Stimulated activated CD8-positive, alpha-beta memory T cell treated with anti-CD3 and anti-CD28 coated beads, Interleukin-4, amount 100 ng/mL, for 1 hour (primary cell): ENCODE results near the gene ACE2.

Experiments used
- DNase-seq, 2 donors: peaks; one replicate each; pipeline ENCODE4 v3.0.0-alpha.2; 2020; ENCODE audit warnings: low read depth in 2 of 2, low spot score in 1 of 2

The ACE2 gene

DNA sequence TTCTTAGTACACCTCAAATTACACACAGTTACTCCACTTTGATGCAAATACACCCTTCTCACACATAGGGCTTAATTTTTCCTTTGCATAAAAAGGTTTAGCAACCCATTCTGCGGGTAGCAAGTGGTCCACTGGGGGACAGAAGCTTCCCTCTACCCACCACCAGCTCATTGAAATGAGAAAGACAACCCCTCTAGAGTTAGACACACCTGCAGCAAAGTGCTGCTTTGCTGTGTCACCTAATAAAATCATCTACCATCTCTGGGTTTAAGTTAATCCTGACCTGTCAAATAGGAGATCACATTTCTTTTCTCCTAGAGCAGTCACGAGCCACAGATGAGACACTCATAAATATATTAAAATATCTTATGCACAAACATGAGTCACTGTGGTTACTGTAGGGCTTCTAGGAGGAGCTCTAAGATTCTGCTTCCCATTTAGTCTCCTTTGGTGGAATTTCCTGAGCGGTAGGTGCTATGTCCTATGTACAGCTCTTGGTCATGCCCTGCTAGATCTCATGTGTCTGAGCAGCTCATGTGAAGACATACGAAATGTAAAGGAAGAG, 88.3 kb downstream of the ACE2 start:
- DNase-seq: no peak

GRCh38 chrX:15511563-15511962, 89.2 kb downstream of the ACE2 start:
- no peak for DNase-seq
